HCT116 (cell line): ENCODE data around the gene UBAP1L. TPM values are rescaled to one million over a fixed set of nuclear protein-coding genes. Genes with fewer than 3 reads are reported as not detected.

Experiments used
- ATAC-seq: fragments of 200-7000 bp; cut with Tn5 transposase; 2 replicates; pipeline ENCODE4 v1.9.1; 2020; ENCODE audit warnings: mild to moderate bottlenecking, moderate library complexity
- BruUV-seq: library from RNA; stranded (reverse); fragments of 400-500 nt; replicated peaks from 2 replicates; lab custom pipeline; 2021; lab: Mats Ljungman, UMichigan
- CTCF ChIA-PET: fragments of 300-600 bp; sonication (Branson Sonifier 250); formaldehyde crosslinking; loops from one replicate; lab custom pipeline; 2021; ENCODE audit warnings: antibody characterized with exemption; lab: Charles Lee
- POLR2A ChIA-PET: fragments of 300-600, 350-600 bp; sonication (Branson Sonifier 250); formaldehyde crosslinking; loops from one replicate; lab custom pipeline; 2021; ENCODE audit warnings: antibody characterized with exemption; lab: Charles Lee
- RAD21 ChIA-PET, 2 experiments: fragments of 300-600 bp; sonication (Branson Sonifier 250); formaldehyde crosslinking; loops; one replicate each; lab custom pipeline; 2023; ENCODE audit warnings: low total read pairs in 2 of 2; ENCODE audit not compliant: uncharacterized antibody in 2 of 2, unreplicated experiment in 2 of 2, low non-redundant PET in 1 of 2; lab: Charles Lee
- DNase-seq: peaks from one replicate; pipeline ENCODE4 v3.0.0-alpha.2; 2010; ENCODE audit warnings: low read depth, low spot score
- H2AFZ ChIP-seq: fragments of 200-600 bp; shearing (Covaris generic), sonication (generic); 2 replicates; pipeline ENCODE4 v1.6.1; 2017; ENCODE audit warnings: low read depth, mixed run types, mixed read lengths, antibody characterized with exemption, low read length; ENCODE audit not compliant: poor library complexity, severe bottlenecking
- H3K27ac ChIP-seq: 2 replicates; pipeline ENCODE4 v1.5.1; 2012; ENCODE audit warnings: low read depth, low read length
- H3K27me3 ChIP-seq: fragments of 200-600 bp; sonication (generic); 2 replicates; pipeline ENCODE4 v1.6.1; 2016; ENCODE audit warnings: mixed run types, low read length, mixed read lengths; ENCODE audit not compliant: insufficient read depth
- H3K36me3 ChIP-seq, 2 experiments: fragments of 200-500 bp in 1 of 2; fragments of 200-600 bp in 1 of 2; sonication (Bioruptor generic) in 1 of 2; sonication (generic) in 1 of 2; 2 replicates each; pipeline versions ENCODE4 v1.5.1 to v1.6.1; 2014 to 2016; ENCODE audit warnings: low read length in 2 of 2, inconsistent platforms in 1 of 2, mixed read lengths in 1 of 2, mixed run types in 1 of 2; ENCODE audit not compliant: insufficient read depth in 2 of 2, control insufficient read depth in 1 of 2
- H3K4me1 ChIP-seq, 2 experiments: fragments of 200-600 bp in 1 of 2; sonication (generic) in 1 of 2; 2 replicates each; pipeline versions ENCODE4 v1.5.1 to v1.6.1; 2012 to 2017; ENCODE audit warnings: low read length in 2 of 2, inconsistent platforms in 1 of 2, mild to moderate bottlenecking in 1 of 2, mixed read lengths in 1 of 2, mixed run types in 1 of 2, moderate library complexity in 1 of 2; ENCODE audit not compliant: insufficient read depth in 2 of 2, control insufficient read depth in 1 of 2
- H3K4me2 ChIP-seq: fragments of 200-600 bp; sonication (generic); 2 replicates; pipeline ENCODE4 v1.6.1; 2017; ENCODE audit warnings: mixed run types, low read length, mixed read lengths
- H3K4me3 ChIP-seq, 2 experiments: fragments of 200-600 bp in 1 of 2; sonication (generic) in 1 of 2; replicated peaks in 1 of 2; 2 replicates each; pipeline ENCODE4 v1.5.1; 2011 to 2016; ENCODE audit warnings: low read length in 2 of 2, control low read depth in 1 of 2, low read depth in 1 of 2, mild to moderate bottlenecking in 1 of 2, mixed read lengths in 1 of 2, mixed run types in 1 of 2
- H3K79me2 ChIP-seq: fragments of 200-600 bp; sonication (generic); 2 replicates; pipeline ENCODE4 v1.6.1; 2017; ENCODE audit warnings: mild to moderate bottlenecking, mixed run types, low read length, moderate library complexity, mixed read lengths; ENCODE audit not compliant: insufficient read depth
- H3K9ac ChIP-seq: fragments of 200-600 bp; sonication (generic); 2 replicates; pipeline ENCODE4 v1.6.1; 2016; ENCODE audit warnings: low read length, mixed read lengths
- H3K9me2 ChIP-seq: fragments of 200-600 bp; sonication (generic), shearing (Covaris generic); 2 replicates; pipeline ENCODE4 v1.6.1; 2017; ENCODE audit warnings: mixed run types, mild to moderate bottlenecking, moderate library complexity; ENCODE audit not compliant: insufficient read depth
- H3K9me3 ChIP-seq, 2 experiments: fragments of 200-500 bp in 1 of 2; fragments of 200-600 bp in 1 of 2; sonication (Bioruptor generic) in 1 of 2; sonication (generic) in 1 of 2; 2 replicates each; pipeline ENCODE4 v1.6.1; 2014 to 2017; ENCODE audit warnings: low read length in 2 of 2, mixed read lengths in 2 of 2, inconsistent platforms in 1 of 2, low read depth in 1 of 2, mild to moderate bottlenecking in 1 of 2, mixed run types in 1 of 2, moderate library complexity in 1 of 2; ENCODE audit not compliant: control insufficient read depth in 1 of 2, insufficient read depth in 1 of 2
- H4K20me1 ChIP-seq: fragments of 200-600 bp; sonication (generic), shearing (Covaris generic); 2 replicates; pipeline ENCODE4 v1.6.1; 2017; ENCODE audit warnings: mixed run types, mild to moderate bottlenecking, moderate library complexity; ENCODE audit not compliant: insufficient read depth
- CBX3 ChIP-seq: IDR thresholded peaks from 2 replicates; pipeline ENCODE4 v1.6.1; 2012; ENCODE audit warnings: low read depth
- CEBPB ChIP-seq: IDR thresholded peaks from 2 replicates; pipeline ENCODE4 v1.6.1; 2012; ENCODE audit warnings: low read depth
- EZH2 ChIP-seq: fragments of 200-600 bp; sonication (generic); IDR thresholded peaks from 2 replicates; pipeline ENCODE4 v1.6.1; 2017; ENCODE audit warnings: antibody characterized with exemption, mixed run types
- POLR2A ChIP-seq: IDR thresholded peaks from 2 replicates; pipeline ENCODE4 v1.7.0; 2011; ENCODE audit warnings: borderline replicate concordance; ENCODE audit not compliant: insufficient read depth, insufficient read length; ENCODE audit errors: extremely low read depth
- REST ChIP-seq: IDR thresholded peaks from 2 replicates; pipeline ENCODE4 v1.6.1; 2012; ENCODE audit warnings: low read depth
- SIN3A ChIP-seq: IDR thresholded peaks from 2 replicates; pipeline ENCODE4 v1.6.1; 2012; ENCODE audit warnings: low read depth
- SRF ChIP-seq: IDR thresholded peaks from 2 replicates; pipeline ENCODE4 v1.6.1; 2012; ENCODE audit warnings: low read depth
- TCF7L2 ChIP-seq: IDR thresholded peaks from 2 replicates; pipeline ENCODE4 v1.7.0; 2011; ENCODE audit warnings: borderline replicate concordance, inconsistent platforms; ENCODE audit not compliant: insufficient read depth, insufficient read length; ENCODE audit errors: extremely low read depth
- YY1 ChIP-seq: IDR thresholded peaks from 2 replicates; pipeline ENCODE4 v1.6.1; 2011; ENCODE audit warnings: low read length, low read depth, moderate library complexity, mild to moderate bottlenecking; ENCODE audit not compliant: insufficient replicate concordance; ENCODE audit errors: extremely low read depth
- ZNF274 ChIP-seq: fragments of 200-500 bp; sonication (Bioruptor generic); IDR thresholded peaks from 2 replicates; pipeline ENCODE4 v1.6.1; 2014; ENCODE audit warnings: mild to moderate bottlenecking, low read depth, low read length, inconsistent platforms
- intact Hi-C: fragments of 100-400 bp; cut with micrococcal nuclease; formaldehyde crosslinking; loops from 2 replicates; pipeline ENCODE4 v1.10.0; 2022
- total RNA-seq: library from RNA; stranded (reverse); gene quantifications from one replicate; pipeline ENCODE4 v1.2.1, GENCODE V29; 2021; ENCODE audit not compliant: unreplicated experiment

The UBAP1L gene
- total RNA-seq, 1 experiment from 2014 or later: 4.0 TPM

GRCh38 chr15:65057549-65057940 lies 57.5 kb downstream of the UBAP1L start:
- ATAC-seq (peak; percentile 79), DNase-seq (peak; percentile 16)
- no TSS peak for BruUV-seq
- ChIA-PET CTCF (interaction anchor here (6.5 kb wide), 1 partner anchor 45 kb away, joined by 52 read pairs; no protein-coding TSS in a partner anchor), RAD21 (no interaction called here), POLR2A (no interaction called here)
- Histone ChIP-seq H3K4me3 (peak overlapping the region in 1 of 2 experiments; percentile 35; a peak in 2 of 4 replicates), H3K9me3 (no peaks in the 10 kb centered on the region), H4K20me1 (no peaks in the 10 kb centered on the region), H3K79me2 (no peaks in the 10 kb centered on the region), H3K27ac (no peak overlapping the region), H3K4me1 (peaks cover 23 to 39% of the 10 kb centered on the region in 2 experiments), H3K36me3 (no peaks in the 10 kb centered on the region), H2AFZ (peak overlapping the region; percentile 66), H3K9ac (0 out of 2 replicates have a peak overlapping the region, but pooled peaks have one; percentile 18), H3K9me2 (no peaks in the 10 kb centered on the region), H3K4me2 (peak overlapping the region; percentile 74), H3K27me3 (no peaks in the 10 kb centered on the region)
- no peak for TF ChIP-seq CBX3
- no peak for TF ChIP-seq EZH2
- no peak for TF ChIP-seq REST
- no peak for TF ChIP-seq SIN3A
- no peak for TF ChIP-seq ZNF274
- TF ChIP-seq SRF: no peak
- TF ChIP-seq YY1: no peak
- TF ChIP-seq TCF7L2: no peak
- no peak for TF ChIP-seq CEBPB
- TF ChIP-seq POLR2A: no peak
- intact Hi-C loops: no loop called here
